A673 (cell line): Measurements from ENCODE around the gene SDC4.

Experiments
- EZH2 ChIP-seq: fragments of 200-600 bp; sonication (generic); IDR thresholded peaks from 2 replicates; pipeline ENCODE4 v1.6.1; 2017; ENCODE audit warnings: borderline replicate concordance, low read depth, mild to moderate bottlenecking, mixed read lengths, antibody characterized with exemption, low read length; ENCODE audit not compliant: poor library complexity, severe bottlenecking
- TF ChIP-seq, protein P1 (sequence below): fragments of 300-800, 200-600 bp; sonication (generic); conservative IDR thresholded peaks from 2 replicates; pipeline ENCODE4 v1.5.1; 2017; ENCODE audit warnings: low read depth, mild to moderate bottlenecking, antibody characterized with exemption, low read length, moderate library complexity, mixed read lengths

DNA sequence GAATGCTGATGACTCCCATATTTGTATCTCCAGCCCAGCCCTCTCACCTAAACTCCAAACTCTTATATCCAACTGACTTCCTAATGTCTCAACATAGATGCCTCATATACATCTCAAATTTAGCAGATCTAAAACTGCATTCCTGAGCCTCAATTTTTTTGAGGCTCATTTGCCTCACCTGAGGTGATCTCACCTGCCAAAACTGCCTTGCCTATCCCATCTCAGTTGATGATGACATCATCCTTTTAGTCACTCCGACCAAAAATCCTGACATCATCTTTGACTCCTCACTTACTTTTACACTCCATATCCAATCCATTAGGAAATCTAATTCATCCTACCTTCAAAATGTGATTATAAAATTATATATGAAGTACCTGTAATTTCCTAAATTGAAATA lies 68.2 kb downstream of the SDC4 start:
- TF ChIP-seq, protein P1, sequence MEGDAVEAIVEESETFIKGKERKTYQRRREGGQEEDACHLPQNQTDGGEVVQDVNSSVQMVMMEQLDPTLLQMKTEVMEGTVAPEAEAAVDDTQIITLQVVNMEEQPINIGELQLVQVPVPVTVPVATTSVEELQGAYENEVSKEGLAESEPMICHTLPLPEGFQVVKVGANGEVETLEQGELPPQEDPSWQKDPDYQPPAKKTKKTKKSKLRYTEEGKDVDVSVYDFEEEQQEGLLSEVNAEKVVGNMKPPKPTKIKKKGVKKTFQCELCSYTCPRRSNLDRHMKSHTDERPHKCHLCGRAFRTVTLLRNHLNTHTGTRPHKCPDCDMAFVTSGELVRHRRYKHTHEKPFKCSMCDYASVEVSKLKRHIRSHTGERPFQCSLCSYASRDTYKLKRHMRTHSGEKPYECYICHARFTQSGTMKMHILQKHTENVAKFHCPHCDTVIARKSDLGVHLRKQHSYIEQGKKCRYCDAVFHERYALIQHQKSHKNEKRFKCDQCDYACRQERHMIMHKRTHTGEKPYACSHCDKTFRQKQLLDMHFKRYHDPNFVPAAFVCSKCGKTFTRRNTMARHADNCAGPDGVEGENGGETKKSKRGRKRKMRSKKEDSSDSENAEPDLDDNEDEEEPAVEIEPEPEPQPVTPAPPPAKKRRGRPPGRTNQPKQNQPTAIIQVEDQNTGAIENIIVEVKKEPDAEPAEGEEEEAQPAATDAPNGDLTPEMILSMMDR: no peak
- no peak for TF ChIP-seq EZH2
